NK-92 treated with Interleukin-12 subunit alpha and Interleukin-12 subunit beta, amount 100 ng/mL, for 24 hours (cell line): ENCODE data around the gene HLA-DRA.

Experiments
- DNase-seq: peaks from one replicate; lab custom pipeline; 2025; lab: John Stamatoyannopoulos, UW

HLA-DRA gene

DNA sequence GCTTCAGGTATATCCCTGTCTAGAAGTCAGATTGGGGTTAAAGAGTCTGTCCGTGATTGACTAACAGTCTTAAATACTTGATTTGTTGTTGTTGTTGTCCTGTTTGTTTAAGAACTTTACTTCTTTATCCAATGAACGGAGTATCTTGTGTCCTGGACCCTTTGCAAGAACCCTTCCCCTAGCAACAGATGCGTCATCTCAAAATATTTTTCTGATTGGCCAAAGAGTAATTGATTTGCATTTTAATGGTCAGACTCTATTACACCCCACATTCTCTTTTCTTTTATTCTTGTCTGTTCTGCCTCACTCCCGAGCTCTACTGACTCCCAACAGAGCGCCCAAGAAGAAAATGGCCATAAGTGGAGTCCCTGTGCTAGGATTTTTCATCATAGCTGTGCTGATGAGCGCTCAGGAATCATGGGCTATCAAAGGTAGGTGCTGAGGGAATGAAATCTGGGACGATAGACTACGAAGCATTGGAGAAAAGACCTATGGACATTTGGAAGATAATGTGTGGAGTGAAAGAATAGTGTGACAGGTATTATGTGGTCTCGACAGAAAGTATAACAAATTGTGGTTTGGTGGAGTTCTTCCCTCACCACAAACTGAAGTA lies at the start of gene HLA-DRA:
Gene HLA-DRA, plus strand, starts transcription at position 286 of the 613 bp plus-strand sequence. Its CDS starts 64 bp downstream, at position 350.
- DNase-seq = no peak

- no peak for DNase-seq
Observed at GRCh38 chr6:32391505-32391904, 48.2 kb upstream of the HLA-DRA start.

DNA sequence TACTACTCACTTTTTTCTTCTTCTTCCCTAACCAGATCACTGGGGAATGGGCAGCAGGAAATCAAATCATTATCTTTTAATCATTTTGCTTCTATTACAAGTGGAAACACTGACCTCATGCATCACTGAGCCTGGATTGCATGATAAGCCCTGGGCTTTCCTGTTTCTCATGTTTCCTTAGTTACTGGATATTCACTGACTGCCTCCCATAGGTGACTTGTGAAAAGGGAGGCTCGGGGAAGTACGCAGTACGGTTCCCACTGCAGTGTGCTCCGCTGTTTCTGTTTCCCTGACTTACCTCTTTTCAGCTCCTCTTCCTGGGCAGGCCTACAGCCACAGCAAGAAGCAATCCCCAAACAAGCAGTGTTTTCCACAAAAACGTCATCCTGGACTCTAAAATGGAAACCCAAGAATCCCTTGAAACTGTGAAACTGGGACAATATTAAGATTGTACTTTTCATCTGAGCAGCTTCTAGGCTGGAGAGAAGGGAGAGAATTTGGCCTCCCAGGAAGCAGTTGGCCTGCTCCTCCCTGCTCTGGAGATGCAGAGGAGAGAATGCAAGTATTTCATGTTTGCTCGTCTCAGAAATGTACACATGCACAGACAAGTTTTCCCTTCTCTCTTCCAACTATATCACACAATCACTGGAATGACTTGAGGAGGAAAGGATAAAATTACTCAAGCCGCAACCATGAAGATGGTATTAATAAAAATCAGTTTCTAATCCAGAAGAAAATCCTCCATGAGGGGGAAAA lies 45.8 kb upstream of the HLA-DRA start:
- DNase-seq = no peak

GRCh38 chr6:32396028-32396427 lies 43.7 kb upstream of the HLA-DRA start:
- DNase-seq = no peak

- no peak for DNase-seq
Observed at GRCh38 chr6:32397252-32397920, 42.3 kb upstream of the HLA-DRA start.

DNA sequence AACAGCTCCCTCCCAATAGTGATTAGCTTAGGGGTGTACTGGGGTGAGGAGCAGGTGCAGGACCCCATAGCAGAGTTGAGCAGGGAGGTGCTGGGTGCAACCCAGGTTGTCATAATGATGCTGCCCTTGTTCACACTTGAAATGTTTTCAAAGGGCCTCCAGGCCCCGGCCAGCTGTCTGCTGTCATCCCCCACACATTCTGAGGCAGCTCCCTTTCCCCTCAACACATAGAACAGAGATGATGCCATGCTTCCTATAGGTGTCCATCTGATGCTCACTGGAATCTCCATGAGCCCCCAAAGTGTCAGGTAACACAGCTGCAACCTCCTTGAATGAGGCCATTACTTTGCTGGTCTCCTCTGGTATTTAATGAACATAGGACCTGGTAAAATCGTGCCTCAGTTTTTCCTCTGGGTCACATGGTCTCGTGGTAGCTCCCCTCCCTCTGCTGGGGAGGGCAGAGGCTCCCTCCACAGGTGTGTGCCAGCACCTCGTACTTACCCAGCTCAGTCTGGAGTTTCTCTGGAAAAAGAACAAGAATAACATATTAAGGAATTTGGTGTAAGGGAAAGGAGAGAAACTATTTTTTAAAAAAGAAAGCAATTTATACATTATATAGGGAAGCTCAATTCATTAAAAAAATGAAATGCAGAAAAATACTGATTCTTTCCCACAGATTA lies 38.3 kb upstream of the HLA-DRA start:
- DNase-seq = no peak

DNA sequence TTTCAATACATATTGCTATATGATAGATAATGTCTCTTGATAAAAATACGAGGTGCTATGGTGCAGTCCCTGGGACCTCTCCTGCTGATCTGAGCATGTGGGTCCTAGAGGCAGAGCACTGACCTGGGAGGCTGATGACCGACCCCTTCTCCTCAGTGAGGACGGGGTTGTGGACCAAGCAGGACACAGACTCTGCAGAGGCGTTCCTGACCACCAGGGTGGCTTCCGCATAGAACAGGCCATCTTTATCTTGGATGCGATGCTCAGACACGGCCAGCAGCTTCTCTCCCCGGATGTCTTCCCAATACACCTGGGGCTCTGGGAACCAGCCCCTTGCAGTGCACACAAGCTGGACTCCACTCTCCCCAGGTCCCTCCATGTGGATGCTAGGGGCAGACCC lies 36.9 kb upstream of the HLA-DRA start:
- DNase-seq = no peak

GRCh38 chr6:32405656-32406055 lies 34.0 kb upstream of the HLA-DRA start:
- no peak for DNase-seq

DNA sequence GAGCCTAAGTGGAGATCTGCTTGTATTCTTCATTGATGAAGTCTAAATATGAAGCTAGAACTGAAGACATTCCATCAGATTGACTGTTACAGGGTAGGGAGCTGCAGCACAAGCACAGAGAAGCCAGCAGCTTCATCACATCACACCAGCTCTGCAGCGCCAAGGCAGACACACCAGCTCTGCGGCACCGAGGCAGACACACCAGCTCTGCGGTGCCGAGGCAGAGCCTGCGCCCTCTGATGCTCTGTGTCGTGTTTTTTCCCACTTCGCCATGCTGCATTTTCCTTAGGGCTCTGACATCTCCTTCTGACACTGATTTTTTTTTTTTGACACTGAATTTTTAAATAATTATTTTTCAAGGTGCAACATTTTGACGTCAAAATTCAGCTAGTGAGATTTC lies 33.5 kb upstream of the HLA-DRA start:
- DNase-seq = no peak

DNA sequence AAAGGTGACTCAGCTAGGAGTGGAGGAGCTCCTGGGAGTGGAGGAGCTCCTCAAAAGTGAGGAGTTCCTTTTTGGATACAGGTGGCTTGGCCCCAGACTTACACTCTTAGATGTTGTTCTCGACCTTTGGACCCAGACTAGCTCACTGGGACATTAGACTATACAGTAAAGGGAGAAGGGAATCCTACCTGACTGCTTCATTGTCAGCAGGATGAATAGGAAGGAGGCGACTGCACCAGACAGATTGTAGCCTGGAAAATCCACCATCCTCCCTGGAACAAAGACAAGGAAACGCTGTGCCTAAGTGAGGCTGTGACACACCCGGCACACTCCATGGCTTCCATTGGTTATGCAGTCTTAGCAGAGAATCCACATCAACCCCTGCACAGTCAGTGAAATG lies 32.8 kb upstream of the HLA-DRA start, which contains the start of gene BTNL2:
Gene BTNL2, minus strand, starts transcription at position 325 of the 400 bp plus-strand sequence. Its CDS starts 58 bp downstream, at position 267.
- no peak for DNase-seq

DNA sequence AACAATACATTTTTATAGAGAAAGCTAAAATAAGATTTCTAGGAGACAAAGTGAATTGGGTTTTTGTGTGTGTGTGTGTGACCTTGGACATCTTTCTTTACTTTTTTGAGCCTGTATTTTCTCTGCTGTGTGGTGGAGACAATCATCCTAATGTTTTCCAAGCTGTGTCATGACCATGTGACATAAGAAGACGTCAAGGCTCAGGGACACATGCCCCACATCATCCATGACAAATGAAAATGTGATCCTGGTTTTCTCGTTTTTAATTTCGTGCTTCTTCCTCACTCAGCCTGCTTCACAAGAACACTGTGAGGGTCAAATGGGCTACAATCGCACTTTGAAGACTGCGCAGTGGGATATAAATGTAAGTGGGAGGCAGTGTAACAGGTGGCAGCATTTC lies 28.8 kb upstream of the HLA-DRA start:
- no peak for DNase-seq

DNA sequence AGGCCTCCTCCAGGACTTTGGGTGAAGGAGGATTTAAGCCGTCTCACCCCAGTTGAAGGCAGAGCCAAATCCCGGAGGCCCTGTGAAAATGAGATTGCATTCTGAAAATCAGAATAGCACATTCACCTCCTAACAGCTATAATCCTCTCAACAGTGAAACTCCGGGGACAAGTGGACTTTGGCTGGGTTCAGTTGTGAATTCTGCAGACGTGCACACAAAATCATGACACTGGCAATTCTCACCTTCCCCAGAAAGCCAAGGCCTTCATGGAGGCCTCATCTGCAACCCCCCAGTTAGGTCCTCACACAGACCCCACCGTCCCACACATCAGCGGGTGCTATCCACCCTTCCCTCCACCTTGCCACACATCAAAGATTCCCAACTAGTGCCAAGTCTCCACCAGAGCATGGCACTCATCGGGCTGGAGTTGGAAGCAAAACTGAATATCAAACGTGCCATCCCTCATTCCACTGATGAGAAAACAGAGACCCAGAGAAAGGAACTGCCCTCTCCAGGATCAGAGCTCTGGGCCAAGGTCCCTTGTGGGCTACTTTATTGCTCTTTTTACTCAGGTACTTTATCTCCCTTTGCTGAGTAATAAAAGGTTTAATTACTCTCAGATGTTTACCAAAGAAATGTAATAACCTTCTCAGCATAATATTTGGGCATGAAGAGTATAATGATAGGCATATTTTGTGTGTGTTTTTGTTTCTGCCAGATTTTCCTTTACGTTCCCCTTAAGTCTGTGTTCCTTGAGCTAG lies 27.9 kb upstream of the HLA-DRA start:
- DNase-seq = no peak

- peak; percentile 32 for DNase-seq
Observed at GRCh38 chr6:32413427-32414047, 26.1 kb upstream of the HLA-DRA start.

DNA sequence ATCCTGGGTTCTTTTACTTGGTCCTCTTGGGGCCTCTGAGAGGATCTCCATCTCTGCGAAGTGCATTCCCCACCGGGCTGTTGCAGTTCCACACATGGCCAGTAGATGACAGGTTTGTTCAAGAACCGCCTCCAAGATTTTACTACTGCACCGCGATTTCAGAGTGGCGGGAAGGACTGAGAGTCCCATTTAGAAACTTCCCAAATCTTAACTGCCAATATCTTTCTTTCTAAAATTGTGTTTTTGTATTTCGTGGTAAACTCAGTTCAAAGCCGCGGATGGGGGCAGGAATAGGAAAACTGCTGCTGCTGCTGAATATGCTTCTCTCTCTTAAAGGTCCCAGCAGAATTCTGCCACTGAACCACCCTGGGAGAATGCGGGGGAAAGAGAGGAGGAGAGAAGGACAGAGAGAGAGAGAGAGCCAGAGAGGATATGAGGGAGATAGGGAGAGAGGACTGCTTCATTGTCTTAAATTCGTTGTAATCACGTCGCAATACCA lies 24.1 kb upstream of the HLA-DRA start:
- DNase-seq = peak; percentile 38

GRCh38 chr6:32416036-32416435 lies 23.7 kb upstream of the HLA-DRA start:
- DNase-seq = no peak

- DNase-seq = no peak
Observed at GRCh38 chr6:32424589-32425300, 14.9 kb upstream of the HLA-DRA start.

- DNase-seq = no peak
Observed at GRCh38 chr6:32426338-32426737, 13.3 kb upstream of the HLA-DRA start.

GRCh38 chr6:32427218-32427617 lies 12.5 kb upstream of the HLA-DRA start:
- no peak for DNase-seq

DNA sequence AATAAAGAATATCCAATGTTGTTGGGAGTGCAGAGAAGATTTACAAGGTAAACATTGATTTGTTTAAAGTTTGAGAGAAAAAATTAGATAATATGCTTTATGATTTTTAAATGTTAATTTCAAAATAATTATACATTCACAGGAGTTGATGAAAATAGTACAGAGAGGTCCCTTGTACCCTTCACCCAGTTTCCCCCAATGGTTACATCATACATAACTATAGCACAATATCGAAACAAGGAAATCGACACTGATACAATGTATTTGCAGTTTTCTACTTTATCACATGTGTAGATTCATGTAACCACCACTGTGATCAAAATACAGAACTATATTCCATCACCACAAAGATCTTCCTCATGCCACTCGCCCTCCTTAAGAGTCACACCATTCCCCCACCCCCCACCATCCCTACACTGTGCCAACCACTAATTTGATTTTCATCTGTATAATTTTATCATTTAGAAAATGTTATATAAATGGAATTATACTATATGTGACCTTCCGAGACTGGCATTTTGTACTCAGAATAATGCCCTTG lies 11.7 kb upstream of the HLA-DRA start:
- no peak for DNase-seq

- no peak for DNase-seq
Observed at GRCh38 chr6:32430179-32430578, 9.5 kb upstream of the HLA-DRA start.
